ENCODE data around the gene AGBL5. TPM values are rescaled to one million over a fixed set of nuclear protein-coding genes. Genes with fewer than 3 reads are reported as not detected.
A peak's percentile ranks its signal among the peaks of the same experiment; 100 is the strongest.

The AGBL5 gene
- total and polyA plus RNA-seq, 2 of the 13 experiments (the other 11 are each of a cell fraction or from before 2014, with no cell fraction given), result 55.9 to 73.3 TPM

- peak; percentile 85 for TF ChIP-seq XRCC5 (optimal IDR thresholded peaks at IDR 0.05; ENCODE audit: low read length)
- peak; percentile 73; the same call in 1 of the 2 replicates for TF ChIP-seq SRY (CRISPR knock-in tag; IDR thresholded peaks at IDR 0.05)
- TF ChIP-seq CENPX (CRISPR knock-in tag; IDR thresholded peaks at IDR 0.05), result no peak
- TF ChIP-seq ZNF383 (CRISPR knock-in tag; IDR thresholded peaks at IDR 0.05; ENCODE audit: borderline replicate concordance), result 0 out of 2 replicates have a peak, but pooled peaks have one; percentile 11
- TF ChIP-seq MEF2D (CRISPR knock-in tag; IDR thresholded peaks at IDR 0.05), result 0 out of 2 replicates have a peak, but pooled peaks have one; percentile 58
- TF ChIP-seq ZNF766 (CRISPR knock-in tag; IDR thresholded peaks at IDR 0.05; ENCODE audit: borderline replicate concordance), result 0 out of 2 replicates have a peak, but pooled peaks have one; percentile 53
- peak; percentile 69; the same call in 1 of the 2 replicates for TF ChIP-seq FOXK1 (CRISPR knock-in tag; IDR thresholded peaks at IDR 0.05; ENCODE audit: borderline replicate concordance, low read depth)
- TF ChIP-seq ZNF468 (CRISPR knock-in tag; IDR thresholded peaks at IDR 0.05), result no peak
- peak; percentile 69 for TF ChIP-seq FOXO1 (CRISPR knock-in tag; IDR thresholded peaks at IDR 0.05)
- TF ChIP-seq ZNF264 (CRISPR knock-in tag; IDR thresholded peaks at IDR 0.05), result peak; percentile 96
- TF ChIP-seq ZSCAN30 (CRISPR knock-in tag; IDR thresholded peaks at IDR 0.05), result no peak
- peak; percentile 23; the same call in 1 of the 2 replicates for TF ChIP-seq SP5 (CRISPR knock-in tag; IDR thresholded peaks at IDR 0.05; ENCODE audit: borderline replicate concordance, low read depth)
- TF ChIP-seq PPARG (CRISPR knock-in tag; conservative IDR thresholded peaks at IDR 0.05), result peak; percentile 46
- TF ChIP-seq ZNF432 (CRISPR knock-in tag; IDR thresholded peaks at IDR 0.05; ENCODE audit: borderline replicate concordance), result 0 out of 2 replicates have a peak, but pooled peaks have one; percentile 70
- no peak for TF ChIP-seq ZNF30 (CRISPR knock-in tag; IDR thresholded peaks at IDR 0.05)
- TF ChIP-seq, protein P1, sequence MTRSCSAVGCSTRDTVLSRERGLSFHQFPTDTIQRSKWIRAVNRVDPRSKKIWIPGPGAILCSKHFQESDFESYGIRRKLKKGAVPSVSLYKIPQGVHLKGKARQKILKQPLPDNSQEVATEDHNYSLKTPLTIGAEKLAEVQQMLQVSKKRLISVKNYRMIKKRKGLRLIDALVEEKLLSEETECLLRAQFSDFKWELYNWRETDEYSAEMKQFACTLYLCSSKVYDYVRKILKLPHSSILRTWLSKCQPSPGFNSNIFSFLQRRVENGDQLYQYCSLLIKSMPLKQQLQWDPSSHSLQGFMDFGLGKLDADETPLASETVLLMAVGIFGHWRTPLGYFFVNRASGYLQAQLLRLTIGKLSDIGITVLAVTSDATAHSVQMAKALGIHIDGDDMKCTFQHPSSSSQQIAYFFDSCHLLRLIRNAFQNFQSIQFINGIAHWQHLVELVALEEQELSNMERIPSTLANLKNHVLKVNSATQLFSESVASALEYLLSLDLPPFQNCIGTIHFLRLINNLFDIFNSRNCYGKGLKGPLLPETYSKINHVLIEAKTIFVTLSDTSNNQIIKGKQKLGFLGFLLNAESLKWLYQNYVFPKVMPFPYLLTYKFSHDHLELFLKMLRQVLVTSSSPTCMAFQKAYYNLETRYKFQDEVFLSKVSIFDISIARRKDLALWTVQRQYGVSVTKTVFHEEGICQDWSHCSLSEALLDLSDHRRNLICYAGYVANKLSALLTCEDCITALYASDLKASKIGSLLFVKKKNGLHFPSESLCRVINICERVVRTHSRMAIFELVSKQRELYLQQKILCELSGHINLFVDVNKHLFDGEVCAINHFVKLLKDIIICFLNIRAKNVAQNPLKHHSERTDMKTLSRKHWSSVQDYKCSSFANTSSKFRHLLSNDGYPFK (CRISPR knock-in tag; IDR thresholded peaks at IDR 0.05; ENCODE audit: borderline replicate concordance), result peak; percentile 67; the same call in 1 of the 2 replicates
- TF ChIP-seq HNRNPL (IDR thresholded peaks at IDR 0.05; ENCODE audit: low read depth, low read length), result peak; percentile 100
- no peak for TF ChIP-seq SP2 (CRISPR knock-in tag; IDR thresholded peaks at IDR 0.05)
- peak; percentile 62; the same call in 1 of the 2 replicates for TF ChIP-seq ELF1 (CRISPR knock-in tag; IDR thresholded peaks at IDR 0.05)
- no peak; the same call in 1 of the 2 replicates for TF ChIP-seq ZBTB3 (CRISPR knock-in tag; IDR thresholded peaks at IDR 0.05; ENCODE audit: borderline replicate concordance, low read depth)
- no peak for TF ChIP-seq NFE2L2 (IDR thresholded peaks at IDR 0.05; ENCODE audit: low read length)
- TF ChIP-seq, protein P2, sequence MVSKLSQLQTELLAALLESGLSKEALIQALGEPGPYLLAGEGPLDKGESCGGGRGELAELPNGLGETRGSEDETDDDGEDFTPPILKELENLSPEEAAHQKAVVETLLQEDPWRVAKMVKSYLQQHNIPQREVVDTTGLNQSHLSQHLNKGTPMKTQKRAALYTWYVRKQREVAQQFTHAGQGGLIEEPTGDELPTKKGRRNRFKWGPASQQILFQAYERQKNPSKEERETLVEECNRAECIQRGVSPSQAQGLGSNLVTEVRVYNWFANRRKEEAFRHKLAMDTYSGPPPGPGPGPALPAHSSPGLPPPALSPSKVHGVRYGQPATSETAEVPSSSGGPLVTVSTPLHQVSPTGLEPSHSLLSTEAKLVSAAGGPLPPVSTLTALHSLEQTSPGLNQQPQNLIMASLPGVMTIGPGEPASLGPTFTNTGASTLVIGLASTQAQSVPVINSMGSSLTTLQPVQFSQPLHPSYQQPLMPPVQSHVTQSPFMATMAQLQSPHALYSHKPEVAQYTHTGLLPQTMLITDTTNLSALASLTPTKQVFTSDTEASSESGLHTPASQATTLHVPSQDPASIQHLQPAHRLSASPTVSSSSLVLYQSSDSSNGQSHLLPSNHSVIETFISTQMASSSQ (IDR thresholded peaks at IDR 0.05; ENCODE audit: low read depth), result peak; percentile 79; the same call in 1 of the 2 replicates
- TF ChIP-seq, protein P2 (CRISPR knock-in tag; IDR thresholded peaks at IDR 0.05; ENCODE audit: borderline replicate concordance), result peak; percentile 85
- peak; percentile 86; the same call in 1 of the 3 replicates for TF ChIP-seq MXI1 (IDR thresholded peaks at IDR 0.05; ENCODE audit: borderline replicate concordance, low read depth, low read length)
Measured at GRCh38 chr2:27092696-27093429, 41.4 kb downstream of the AGBL5 start (continued).

Measured in HepG2 (cell line).